Pons (tissue), 1 donor: ENCODE measurements around the gene TANGO2.

Experiments used
- DNase-seq: peaks from one replicate; pipeline ENCODE4 v3.0.0-alpha.2; 2016; ENCODE audit warnings: low spot score

Gene TANGO2

GRCh38 chr22:20044495-20045151 is 23.7 kb downstream of the TANGO2 start:
- no peak for DNase-seq

- DNase-seq = no peak
Measured at GRCh38 chr22:20046730-20047129, 25.8 kb downstream of the TANGO2 start.

GRCh38 chr22:20051927-20052308 is 31.0 kb downstream of the TANGO2 start:
- DNase-seq = no peak

- DNase-seq = no peak
Measured at GRCh38 chr22:20052309-20053259, 31.7 kb downstream of the TANGO2 start.

GRCh38 chr22:20053407-20054033 is 32.6 kb downstream of the TANGO2 start:
- no peak for DNase-seq

- DNase-seq = no peak
Measured at GRCh38 chr22:20054034-20054427, 33.1 kb downstream of the TANGO2 start.

GRCh38 chr22:20054485-20054884 is 33.6 kb downstream of the TANGO2 start:
- no peak for DNase-seq

GRCh38 chr22:20055144-20055543 is 34.2 kb downstream of the TANGO2 start:
- DNase-seq = no peak

- DNase-seq = no peak
Measured at GRCh38 chr22:20055654-20056053, 34.7 kb downstream of the TANGO2 start.

GRCh38 chr22:20056161-20056560 is 35.3 kb downstream of the TANGO2 start:
- no peak for DNase-seq

GRCh38 chr22:20056696-20057386 is 35.9 kb downstream of the TANGO2 start:
- DNase-seq = no peak

- no peak for DNase-seq
Measured at GRCh38 chr22:20057596-20058268, 36.8 kb downstream of the TANGO2 start.

- no peak for DNase-seq
Measured at GRCh38 chr22:20058989-20059770, 38.3 kb downstream of the TANGO2 start.

- no peak for DNase-seq
Measured at GRCh38 chr22:20060700-20061480, 40.0 kb downstream of the TANGO2 start.

GRCh38 chr22:20061481-20061861 is 40.6 kb downstream of the TANGO2 start:
- DNase-seq = no peak

- no peak for DNase-seq
Measured at GRCh38 chr22:20062043-20062765, 41.3 kb downstream of the TANGO2 start.

GRCh38 chr22:20062766-20063083 is 41.8 kb downstream of the TANGO2 start:
- DNase-seq = no peak

- DNase-seq = no peak
Measured at GRCh38 chr22:20063271-20064139, 42.6 kb downstream of the TANGO2 start.

- DNase-seq = no peak
Measured at GRCh38 chr22:20064140-20064480, 43.2 kb downstream of the TANGO2 start.
